ENCODE data around the gene HOXA7.

HOXA7 gene

GRCh38 chr7:27156508-27156898 lies at the start of gene HOXA7:
Gene HOXA7 (minus strand): TSS chr7:27156675. CDS start chr7:27156545, 130 bp downstream.
- peak; percentile 35 for DNase-seq

DNA sequence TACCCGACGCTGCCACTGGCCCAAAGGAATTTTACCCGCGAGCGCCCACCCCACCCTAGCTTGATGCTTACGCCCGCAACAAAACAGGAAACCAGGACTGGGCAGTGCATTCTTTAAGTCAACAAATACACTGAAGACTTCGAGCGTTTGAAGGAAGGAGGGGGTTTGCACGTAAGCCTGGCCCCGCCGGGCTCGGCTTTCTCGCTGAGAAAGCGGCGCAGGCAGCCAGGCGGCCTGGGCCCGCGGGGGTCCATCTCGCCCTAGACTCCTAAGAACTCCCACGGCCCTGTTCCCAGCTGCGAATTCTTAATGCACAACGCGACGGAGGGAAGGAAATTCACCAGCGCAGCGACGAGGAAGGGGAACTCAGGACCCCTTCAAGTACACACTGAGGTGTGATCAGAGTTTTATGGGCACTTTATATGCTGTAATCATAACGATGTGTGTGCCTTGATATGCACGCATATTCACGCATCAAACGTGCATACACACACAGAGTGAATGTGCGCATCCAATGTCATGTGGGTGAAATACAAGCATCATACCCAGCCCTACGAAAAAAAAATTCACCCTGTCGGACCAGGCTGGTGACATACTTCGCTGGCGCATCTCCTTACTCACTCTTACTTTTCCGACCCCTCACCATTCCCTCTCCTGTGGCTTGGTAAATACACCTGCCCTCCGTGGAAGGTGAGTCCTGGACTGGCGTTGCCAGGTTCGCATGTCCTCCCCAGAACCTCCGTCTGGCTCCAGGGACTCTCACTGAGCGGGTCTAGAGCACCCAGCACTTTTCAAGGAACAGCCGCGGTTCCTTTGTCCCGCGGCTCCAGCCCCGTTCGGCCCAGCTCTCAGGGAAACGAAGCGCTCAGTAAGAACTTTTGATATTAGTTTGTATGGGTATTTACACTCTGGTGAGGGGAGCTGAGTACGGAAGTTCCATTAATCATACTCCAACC lies 49.1 kb upstream of the HOXA7 start:
- DNase-seq: no peak

GRCh38 chr7:27204851-27205322 lies 48.4 kb upstream of the HOXA7 start:
- no peak for DNase-seq

- DNase-seq: no peak
These were observed 47.6 kb upstream of the HOXA7 start for GRCh38 chr7:27203964-27204594.

GRCh38 chr7:27203365-27203953 lies 47.0 kb upstream of the HOXA7 start:
- no peak for DNase-seq

- DNase-seq: no peak
These were observed 46.3 kb upstream of the HOXA7 start for GRCh38 chr7:27202862-27203134.

GRCh38 chr7:27202018-27202861 lies 45.8 kb upstream of the HOXA7 start:
- DNase-seq: no peak

GRCh38 chr7:27201580-27202017 lies 45.1 kb upstream of the HOXA7 start:
- no peak for DNase-seq

GRCh38 chr7:27200761-27201579 lies 44.5 kb upstream of the HOXA7 start:
- DNase-seq: no peak

DNA sequence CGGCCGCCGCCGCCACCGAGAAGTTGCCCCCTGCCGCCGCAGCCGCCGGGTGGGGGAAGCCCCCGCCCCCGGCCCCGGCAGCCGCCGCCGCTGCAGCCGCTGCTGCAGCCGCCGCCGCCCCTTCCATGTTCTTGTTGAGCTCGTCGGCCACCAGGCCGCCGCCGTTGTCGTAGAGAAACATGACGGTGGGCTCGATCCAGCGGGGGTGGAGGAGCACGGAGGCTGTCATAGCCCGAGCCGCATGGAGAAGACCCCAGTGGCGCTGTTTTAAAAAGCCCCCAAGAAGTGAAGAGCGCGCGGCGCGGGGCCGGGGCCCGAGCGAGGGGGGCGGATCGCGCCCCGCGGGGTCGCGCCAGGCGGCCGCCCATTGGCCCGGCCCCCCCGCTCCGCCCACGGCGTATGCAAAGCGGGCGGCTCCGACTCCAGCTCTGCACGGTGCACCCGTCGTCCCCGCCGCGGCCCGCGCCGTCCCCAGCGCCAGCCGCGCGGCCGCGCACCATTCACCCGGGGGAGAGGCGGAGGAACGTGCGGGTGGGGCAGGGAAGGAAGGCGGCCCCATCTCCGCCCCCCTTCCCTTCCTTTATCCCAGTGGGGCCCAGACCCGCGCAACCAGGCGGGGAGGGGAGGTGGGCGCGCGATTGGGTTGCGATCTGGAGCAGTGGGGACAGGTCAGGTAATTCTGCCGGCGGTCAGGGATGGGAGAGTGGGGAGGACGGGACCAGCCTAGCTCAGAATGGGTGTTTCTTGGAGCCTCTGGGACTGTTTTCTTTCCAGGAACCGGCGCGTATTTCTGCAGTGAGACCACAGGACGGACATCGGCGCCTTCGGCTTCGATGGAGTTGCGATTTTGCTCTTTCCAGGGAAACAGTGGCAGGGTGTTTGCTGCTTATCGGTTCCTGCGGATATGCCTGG lies 43.6 kb upstream of the HOXA7 start, which contains the start of gene HOXA13:
Gene HOXA13, minus strand, starts transcription at position 243 of the 912 bp plus-strand sequence. Its CDS starts 14 bp downstream, at position 229.
- DNase-seq: peak; percentile 52

- peak; percentile 19 for DNase-seq
These were observed 42.7 kb upstream of the HOXA7 start for GRCh38 chr7:27198871-27199801.

DNA sequence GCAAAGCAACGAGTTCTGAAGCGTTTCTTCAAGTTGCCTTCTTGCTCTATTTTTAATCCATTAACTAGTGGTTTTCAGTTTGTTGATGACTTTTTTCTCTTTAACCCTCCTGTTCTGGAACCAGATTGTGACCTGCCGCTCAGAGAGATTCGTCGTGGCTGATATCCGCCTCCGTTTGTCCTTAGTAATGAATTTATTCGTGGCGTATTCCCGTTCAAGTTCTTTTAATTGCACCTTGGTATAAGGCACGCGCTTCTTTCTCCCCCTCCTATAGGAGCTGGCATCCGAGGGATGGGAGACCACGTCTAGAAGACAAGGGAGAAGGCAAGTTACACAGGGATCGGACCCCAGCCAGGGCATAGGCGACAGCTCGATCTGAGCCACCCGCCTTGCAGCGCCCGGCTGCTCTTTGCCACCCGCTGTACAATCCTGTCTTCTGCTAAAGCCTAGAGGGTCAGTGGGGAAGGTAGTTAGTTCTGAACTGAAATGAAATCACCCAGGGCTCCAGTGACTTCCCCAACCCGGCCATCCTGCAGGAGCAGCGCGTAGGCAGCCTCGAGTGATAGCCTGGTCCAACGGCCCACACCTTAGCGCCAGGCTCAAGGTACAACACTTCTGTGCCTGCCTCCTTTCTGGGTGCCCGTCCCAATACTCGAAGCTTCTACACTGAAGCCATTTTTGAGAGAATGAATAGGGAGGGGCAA lies 41.8 kb upstream of the HOXA7 start:
- no peak for DNase-seq

GRCh38 chr7:27197137-27198042 lies 40.9 kb upstream of the HOXA7 start:
- DNase-seq: no peak

DNA sequence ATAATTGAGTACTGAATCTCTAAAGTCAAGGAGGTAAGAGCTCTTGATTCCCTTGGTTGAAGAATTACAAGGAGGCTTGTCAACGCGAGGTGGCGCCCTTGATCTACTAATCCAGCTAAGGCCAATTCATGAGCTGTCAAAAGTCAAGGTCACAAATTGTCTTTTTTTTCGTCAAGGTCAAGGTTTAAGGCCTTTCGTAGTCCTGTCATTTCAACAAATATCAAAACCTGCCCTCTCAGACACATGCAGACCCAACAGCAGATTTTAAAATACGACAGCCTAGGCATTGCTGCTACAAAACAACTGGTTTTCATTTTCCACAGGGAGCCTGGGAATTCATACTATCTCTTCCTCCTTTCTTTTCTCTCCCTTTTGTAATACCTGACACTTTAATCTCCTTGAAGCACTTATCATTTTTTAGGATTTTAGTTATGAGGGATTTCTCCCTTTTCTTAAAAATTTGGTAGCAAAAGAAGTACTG lies 39.9 kb upstream of the HOXA7 start:
- DNase-seq: peak; percentile 51

- DNase-seq: no peak
These were observed 38.4 kb upstream of the HOXA7 start for GRCh38 chr7:27194686-27195379.

DNA sequence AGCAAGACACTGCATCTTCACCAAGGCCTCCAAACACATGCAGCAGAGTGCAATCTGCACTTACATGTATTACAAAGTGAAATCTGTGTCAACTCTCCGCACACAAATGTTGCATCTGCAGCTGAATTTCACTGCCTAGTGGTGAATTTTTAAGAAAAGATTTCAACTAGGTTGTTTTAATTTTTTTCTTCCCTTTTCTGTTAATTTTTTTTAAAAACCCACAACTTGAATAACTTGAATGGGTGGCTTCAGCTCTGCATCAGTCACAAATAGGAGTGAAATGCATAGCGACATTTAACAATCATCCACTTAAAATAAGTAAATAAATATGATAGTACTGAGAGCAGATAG lies 37.5 kb upstream of the HOXA7 start:
- DNase-seq: no peak
